GM18907 (cell line): Measurements from ENCODE around the gene TUBGCP3.
"Not testable (repeated sequence)": the region's sequence is repeated elsewhere in the genome, so short reads cannot be mapped to it uniquely, and the experiment has no call there.

Experiments
- ATAC-seq: cut with Tn5 transposase; IDR thresholded peaks from one replicate; pipeline ENCODE4 v1.9.1; 2021; ENCODE audit warnings: mild to moderate bottlenecking, moderate library complexity; ENCODE audit not compliant: unreplicated experiment

The TUBGCP3 gene

DNA sequence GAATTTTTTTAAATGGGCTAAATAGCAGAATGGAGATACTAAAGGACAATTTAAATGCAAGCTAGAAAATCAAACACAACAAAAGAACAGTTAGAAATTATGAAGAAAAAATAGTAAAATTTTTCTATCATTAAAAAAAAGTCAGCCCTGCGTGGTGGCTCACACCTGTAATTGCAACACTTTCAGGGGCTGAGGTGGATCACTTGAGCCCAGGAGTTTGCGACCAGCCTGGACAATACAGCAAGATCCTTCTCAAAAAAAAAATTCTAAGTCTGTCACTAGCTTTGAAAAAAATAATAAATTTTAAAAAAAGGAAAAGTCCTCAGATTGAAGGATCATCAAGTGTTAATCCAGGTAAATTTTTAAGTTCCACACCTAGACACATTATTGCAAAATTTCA, 7.7 kb downstream of the TUBGCP3 start:
- no peak for ATAC-seq

GRCh38 chr13:112579310-112579843, 8.6 kb downstream of the TUBGCP3 start:
- ATAC-seq: no peak

- ATAC-seq: no peak
These were observed 11.2 kb downstream of the TUBGCP3 start for GRCh38 chr13:112576768-112577167.

DNA sequence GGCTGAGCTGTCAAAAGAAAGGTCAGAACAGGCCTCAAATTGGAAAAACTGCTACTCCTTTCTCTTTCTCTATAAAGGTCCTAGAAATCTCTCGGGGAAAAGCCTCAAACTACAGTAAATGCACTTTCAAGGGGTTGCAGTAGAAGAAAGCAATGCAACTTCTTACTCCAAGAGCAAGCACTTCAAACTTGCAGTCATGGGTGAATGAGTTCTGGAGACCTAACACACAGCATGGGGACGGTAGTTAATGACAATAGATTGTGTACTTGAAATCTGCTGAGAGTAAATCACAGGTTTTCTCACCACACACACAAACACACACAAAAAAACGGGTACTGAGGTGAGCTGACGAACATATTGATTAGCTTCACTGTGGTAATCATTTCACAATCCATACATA, 11.8 kb downstream of the TUBGCP3 start:
- ATAC-seq: no peak

DNA sequence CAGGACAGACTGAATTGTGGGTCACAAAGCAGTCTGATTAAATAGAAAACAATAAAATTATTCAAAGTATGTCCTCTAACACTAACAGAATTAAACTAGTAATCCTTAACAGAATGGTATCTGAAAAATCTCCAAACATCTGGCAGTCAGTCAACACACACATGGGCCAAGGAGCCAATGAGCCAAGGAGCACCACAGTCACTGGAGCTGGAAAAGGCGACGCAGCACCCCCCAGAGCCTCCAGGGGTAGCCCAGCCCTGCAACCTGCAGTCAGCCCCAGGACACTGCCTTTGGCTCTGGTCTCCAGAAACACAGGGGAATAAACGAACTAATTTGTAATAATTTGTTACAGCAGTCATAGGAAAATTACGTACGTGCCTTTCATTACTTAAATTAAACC, 12.3 kb downstream of the TUBGCP3 start:
- no peak for ATAC-seq

GRCh38 chr13:112574834-112575613, 12.9 kb downstream of the TUBGCP3 start:
- ATAC-seq: no peak

- ATAC-seq: no peak
These were observed 13.5 kb downstream of the TUBGCP3 start for GRCh38 chr13:112574416-112574815.

DNA sequence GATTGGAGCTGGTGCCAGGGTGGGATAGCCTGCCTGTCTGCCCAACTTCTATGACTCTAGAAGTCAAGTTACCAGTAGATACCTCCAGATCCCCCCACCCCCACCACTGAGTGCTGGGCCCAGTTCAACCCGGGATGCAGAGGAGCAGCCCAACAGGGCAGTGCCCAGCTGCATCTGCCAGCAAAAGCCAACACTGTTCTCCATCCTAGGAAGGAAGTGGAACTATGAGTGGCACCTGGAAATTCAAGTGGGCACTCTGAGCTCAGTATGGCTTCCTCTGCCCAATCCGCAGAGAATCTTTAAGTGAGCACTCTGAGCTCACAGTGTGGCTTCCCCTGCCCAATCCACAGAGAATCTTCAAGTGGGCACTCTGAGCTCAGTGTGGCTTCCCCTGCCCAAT, 14.2 kb downstream of the TUBGCP3 start:
- no peak for ATAC-seq

DNA sequence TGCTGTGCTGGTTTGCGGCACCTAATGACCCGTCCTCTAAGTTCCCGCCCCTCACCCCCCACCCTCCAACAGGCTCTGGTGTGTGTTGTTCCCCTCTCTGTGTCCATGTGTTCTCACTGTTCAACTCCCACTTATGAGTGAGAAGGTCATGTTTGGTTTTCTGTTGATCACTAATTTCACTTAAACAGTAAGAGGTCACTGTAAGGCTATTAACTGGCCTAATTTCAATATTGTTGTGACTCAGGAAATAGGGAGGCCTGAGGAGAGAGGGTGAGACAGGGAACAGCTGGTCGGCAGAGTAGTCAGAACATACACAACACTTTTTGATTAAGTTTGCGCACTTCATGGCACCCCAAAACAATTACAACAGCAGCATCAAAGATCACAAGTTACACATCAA, 15.6 kb downstream of the TUBGCP3 start:
- no peak for ATAC-seq

GRCh38 chr13:112569821-112570220, 18.1 kb downstream of the TUBGCP3 start:
- ATAC-seq: no peak

- no peak for ATAC-seq
These were observed 20.6 kb downstream of the TUBGCP3 start for GRCh38 chr13:112567161-112567862.

DNA sequence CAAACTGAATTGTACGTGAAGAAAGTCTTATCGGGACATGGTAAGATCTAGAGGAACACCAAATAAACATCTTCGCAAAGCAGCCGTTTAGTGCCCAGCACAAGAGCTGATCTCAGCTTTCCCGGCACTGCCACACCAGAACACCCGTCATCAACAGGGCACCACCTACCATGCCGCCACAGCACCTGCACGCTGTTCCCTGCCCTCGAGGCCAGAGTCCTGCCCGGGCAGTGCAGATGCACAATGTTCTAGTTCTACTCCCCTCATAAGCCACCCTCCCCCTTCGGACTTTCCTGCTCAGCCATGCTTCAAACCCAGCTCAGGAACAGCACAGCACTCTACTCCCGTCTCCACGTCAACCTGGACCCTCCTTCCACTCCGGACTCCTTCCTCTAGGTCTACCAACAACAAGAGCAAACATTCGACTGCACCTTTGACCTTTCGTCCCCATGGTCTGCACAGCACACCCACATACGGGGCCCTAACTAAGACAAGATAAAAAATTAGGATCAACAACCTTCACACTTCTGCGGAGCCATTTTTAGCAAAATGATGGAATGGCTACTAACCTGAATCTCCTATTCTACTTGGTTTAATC, 25.1 kb downstream of the TUBGCP3 start:
- no peak for ATAC-seq

DNA sequence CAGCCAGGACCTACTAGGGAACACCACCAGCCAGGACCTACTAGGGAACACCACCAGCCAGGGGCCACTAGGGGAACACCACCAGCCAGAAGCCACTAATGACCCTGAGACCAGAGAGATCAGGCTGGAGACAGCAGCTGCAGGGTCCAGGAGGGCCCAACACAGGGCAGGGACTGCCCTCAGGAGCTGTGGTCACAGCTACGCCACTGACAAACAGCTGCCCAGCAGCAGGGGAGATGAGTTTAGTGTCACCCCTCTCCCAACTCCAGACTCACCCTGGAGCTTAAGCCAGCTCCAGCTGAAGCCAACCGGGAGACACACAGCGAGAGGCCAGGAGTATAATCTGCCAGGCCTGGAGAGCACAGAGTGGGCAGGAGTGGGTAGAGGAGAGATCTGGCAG, 25.7 kb downstream of the TUBGCP3 start:
- no peak for ATAC-seq

DNA sequence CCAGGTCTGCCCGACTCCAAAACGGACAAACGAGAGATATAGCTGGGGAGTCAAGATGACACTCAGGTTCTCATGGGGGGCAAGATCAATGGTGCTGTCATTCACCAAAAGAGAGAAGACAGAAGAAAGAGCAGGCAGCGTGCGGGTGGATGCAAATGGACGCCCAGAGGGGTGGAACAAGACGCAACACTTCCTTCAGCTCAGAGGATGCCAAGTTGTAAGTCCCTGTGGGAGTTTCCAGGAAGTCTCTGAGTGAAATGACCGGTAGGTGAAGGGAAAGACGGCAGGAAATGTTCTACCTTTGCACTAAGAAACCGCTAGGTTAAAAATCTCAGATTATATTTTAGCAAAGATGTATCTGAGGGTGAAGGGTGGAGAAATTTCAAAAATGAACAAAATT, 26.5 kb downstream of the TUBGCP3 start:
- ATAC-seq: no peak

DNA sequence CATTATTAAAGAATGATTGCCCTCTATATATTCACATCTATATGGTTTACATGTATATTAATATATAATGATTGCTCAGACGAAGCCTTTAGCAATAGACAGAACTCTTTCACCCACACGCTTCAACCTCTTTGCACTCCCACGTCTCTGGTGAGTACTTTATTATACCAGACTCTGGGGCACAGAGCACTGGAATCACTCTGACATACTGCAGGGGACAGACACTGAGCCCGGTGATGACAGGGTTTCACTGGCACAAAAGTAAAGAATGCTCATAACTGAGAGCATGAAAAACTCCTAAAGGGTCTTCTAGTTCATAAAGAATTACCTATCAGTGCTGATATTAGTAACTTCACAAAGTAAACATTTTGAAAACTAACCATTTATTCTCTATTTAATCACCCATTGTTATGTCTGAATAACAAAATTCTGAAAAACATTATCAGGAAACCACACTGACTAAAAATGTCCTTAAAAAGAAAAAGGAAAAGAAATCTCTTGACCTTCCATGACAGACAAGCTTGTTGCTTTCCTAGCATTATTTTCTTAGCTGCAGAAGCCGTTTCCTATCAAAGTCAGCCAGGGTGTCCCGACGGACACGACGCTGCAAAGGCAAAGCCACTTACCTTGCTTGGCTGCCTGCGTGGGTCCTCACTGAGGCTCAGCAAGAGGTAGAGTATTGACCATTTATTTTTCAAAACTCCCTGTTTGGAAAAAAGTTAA, 29.1 kb downstream of the TUBGCP3 start:
- no peak for ATAC-seq

DNA sequence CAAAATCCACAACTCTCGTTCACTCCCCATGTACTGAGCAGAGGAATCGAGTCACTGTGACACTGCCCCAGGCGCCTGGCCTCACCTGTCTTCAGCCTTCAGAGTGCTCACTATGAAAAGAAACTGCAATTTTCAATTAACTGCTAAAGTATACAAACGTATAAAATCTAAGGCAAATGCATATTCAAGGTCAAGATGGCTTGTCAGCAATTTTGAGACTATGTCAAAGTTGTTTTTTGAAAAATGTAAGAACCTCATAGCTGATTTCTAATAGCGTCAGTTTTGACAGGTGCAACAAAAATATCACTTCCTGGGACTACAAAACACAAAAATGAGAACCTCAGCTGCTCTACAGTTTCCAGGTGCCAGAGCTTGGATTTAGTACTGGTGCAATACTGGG, 31.4 kb downstream of the TUBGCP3 start:
- ATAC-seq: no peak

- no peak for ATAC-seq
These were observed 33.6 kb downstream of the TUBGCP3 start for GRCh38 chr13:112554214-112554850.

- not testable (repeated sequence) for ATAC-seq
These were observed 39.0 kb downstream of the TUBGCP3 start for GRCh38 chr13:112548975-112549374.

DNA sequence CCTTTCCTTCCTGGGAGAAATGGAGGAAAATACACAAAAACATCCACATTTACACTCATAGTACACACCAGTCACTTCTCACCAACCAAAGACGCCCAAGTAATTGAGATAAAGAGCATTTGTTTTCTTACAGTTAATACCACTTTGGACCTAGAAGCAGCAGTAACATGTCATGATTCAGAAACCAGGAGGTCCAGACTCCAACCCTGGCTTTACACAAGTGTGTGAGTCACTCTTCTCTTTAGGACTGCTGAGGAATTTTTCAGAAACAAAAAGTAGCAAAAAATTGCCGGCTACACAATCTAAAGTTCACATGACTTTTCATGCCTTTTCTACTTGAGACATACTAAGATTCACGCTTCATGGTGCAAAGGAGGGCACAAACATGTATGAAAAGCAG, 42.1 kb downstream of the TUBGCP3 start:
- no peak for ATAC-seq

- no peak for ATAC-seq
These were observed 54.9 kb downstream of the TUBGCP3 start for GRCh38 chr13:112532837-112533745.
